Measurements from ENCODE around the gene NLGN4Y.

NLGN4Y gene

DNA sequence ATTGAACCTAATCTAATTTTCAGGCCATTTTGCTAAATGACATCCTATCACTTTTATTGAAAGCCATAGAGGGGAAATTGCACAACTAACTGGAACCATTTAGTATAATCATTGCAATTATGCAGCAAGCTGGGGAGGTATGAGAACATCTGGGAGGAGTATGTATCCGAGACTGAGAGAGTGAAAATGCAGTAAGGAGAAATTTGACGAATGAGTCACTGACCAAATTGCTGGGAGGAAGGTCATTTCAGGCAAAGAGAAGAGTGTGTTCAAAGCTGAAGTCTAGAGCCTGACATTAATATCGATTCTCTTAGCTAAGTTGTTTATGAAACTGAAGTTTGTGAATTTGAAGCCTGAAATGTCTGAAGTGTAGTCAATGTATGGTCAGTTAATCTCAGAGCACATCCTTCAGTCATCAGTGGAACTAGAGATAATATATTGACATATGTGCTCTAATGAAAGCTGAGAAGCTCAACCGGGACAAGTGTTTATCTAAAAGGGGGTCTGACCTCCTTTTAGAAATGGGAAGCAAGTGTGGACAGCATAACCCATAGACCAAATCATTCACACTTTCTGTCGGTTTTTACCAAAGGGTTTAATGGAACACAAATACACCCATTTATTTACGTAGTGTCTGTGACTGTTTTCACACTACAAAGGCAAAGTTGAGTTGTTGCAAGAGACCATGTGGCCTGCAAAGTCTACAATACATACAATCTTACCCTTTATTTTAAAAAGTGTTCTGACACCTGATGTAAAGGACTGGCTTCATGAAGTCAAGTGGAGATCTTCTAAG is 120.0 kb downstream of the NLGN4Y start:
- no peak for DNase-seq

DNA sequence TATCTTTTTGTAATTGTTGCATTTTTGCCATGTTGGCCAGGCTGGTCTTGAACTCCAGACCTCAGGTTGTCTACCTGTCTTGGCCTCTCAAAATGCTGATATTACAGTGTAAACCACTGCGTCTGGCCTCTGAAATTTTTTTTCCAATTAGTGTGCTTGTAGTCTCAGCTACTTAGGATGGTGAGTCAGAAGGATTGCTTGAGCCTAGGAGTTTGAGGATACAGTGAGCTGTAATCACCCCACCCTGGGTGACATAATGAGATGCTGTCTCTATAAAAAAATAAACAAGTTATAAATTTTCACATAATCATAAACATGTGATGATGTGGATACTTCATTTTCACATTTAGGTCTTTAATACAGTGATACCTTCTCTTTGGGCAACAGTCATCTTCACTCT is 154.9 kb downstream of the NLGN4Y start:
- no peak for DNase-seq

DNA sequence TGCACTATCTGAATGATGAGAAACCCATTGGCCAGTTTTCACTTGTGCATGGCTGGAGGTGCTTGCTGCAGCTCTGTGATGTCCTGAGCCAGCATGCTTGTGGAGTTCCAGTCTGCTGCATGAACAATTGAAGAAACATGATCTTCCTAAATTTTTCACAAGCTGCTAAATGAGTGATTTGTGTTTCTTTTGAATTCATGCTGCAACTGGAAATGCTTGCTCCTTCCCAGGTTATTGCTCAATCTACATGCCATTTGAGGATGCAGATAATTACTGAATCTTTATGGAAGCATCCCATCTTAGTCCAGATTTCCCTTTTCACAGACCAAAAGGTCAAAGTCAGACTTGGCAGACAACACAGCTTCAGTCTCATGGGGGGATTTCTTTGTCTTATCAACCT is 170.2 kb downstream of the NLGN4Y start:
- no peak for DNase-seq

DNA sequence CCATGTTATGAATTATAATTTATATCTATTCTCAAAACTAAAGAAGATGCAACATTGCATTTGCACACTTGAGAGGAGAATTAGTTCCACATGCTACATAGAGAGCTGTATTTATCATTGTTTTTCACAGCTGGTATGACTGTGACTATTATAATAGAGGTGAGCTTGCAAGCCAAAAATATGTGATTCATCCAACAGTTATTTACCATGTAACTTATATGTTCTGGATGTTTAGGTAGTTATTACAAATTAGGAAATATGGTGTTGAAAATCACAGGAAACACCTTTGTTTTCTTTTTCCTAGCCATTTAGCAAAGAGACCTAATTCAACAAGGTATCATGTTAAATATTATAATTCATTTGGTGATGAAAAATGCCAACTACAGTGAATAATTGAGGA is 183.8 kb downstream of the NLGN4Y start:
- DNase-seq: no peak

DNA sequence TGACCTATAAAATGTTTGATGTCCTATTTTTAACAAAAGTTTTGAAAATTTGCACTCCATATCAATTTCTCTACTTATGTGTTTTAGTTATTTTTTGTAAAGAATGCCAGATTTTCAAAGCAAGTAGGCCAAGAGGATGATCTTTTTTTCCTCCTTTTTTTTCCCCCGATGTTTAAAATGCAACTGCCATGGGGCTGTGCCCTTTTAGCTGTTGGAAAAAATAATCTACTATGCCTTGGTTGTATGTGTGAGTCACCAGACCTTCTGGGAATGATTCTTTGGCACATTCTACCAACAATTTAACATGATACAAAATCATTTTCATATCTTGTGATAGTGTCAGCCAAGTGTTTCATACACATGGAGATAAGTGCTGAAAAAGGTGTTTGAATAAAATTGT is 217.3 kb downstream of the NLGN4Y start:
- DNase-seq: no peak

DNA sequence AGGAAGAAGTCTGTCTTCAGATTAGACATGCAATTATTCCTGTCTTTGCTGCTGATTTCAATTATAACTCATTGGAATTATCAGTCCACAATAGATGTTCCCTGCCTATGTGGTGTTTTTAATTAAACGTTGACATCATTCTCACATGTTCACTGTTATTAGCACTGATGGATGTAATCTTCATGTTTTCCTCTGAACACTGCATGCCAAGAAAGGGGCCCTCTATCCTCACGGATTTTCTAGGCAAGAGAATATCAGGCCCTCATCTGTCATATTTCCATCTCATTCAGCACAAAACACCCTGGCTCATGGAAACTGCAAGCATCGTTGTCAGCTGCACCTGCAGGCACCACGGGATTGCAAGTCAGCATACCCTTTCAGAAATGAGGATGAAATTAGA is 224.0 kb downstream of the NLGN4Y start:
- DNase-seq: no peak

DNA sequence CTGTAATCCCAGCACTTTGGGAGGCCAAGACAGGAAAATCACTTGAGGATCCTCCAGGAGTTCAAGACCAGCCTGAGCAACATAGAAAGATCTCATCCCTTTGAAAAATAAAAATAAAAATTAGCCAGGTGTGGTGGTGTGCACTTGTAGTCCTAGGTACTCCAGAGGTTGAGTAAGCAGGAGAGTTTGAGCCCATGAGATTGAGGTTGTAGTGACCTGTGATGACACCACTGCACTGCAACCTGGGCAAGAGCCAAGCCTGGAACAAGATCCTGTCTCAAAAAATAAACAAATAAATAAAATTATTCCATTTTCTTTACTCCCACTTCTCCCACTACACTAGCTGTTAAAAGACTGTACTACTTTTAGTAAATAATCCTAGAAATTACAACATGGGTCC is 231.2 kb downstream of the NLGN4Y start:
- DNase-seq: no peak

DNA sequence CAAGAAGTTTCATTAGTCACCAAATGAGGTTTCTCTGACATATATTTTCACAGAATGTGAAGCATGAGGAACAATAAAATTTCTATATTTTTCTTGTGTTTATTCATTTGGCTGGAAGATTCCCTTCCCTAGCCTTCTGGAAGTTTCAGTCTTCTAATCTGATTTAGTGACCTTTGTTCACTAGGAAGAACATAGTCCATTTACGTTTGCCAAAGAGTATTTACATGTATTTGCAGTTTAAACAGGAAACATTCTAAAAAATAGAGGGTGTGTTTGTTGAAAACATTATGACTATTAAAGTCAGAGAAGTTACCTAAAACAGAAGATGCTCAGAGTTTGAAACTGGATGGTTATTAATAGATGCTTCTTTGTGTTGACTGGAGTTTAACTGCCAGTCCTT is 238.6 kb downstream of the NLGN4Y start:
- no peak for DNase-seq

DNA sequence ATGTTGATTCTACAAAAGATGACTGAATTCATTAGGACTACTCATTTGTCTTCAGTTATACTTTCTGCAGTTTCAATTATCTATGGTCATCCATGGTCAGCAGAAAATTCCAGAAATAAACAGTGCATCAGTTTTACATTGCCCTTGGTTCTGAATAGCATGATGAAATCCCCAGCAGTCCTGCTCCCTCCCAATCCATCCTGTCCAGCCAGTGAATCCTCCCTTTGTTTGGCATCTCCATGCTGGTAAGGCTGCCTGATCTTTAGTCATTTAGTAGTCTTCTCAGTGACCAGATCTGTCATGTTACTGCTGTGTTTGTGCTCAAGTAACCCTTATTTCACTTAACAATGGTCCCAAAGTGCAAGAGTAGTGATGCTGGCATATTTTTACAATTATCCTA is 239.3 kb downstream of the NLGN4Y start:
- no peak for DNase-seq

DNA sequence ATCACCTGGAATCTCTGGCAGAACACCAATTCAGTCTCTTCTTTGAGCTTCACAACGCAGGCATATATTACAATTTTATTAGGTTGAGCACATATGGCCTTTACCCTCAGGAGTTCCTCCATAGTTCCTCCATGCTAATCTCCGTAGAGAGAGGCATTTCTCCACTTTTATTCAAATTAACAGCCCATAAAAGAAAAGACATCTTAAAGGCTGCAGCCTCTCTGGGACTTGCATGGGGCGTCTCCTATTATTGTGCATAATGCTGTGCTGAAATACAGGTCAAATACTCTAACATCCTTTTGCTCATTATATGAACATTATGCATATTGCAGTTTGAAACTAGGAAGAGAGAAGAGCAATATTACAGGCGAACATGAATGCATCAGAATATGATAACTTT is 253.9 kb downstream of the NLGN4Y start:
- no peak for DNase-seq

DNA sequence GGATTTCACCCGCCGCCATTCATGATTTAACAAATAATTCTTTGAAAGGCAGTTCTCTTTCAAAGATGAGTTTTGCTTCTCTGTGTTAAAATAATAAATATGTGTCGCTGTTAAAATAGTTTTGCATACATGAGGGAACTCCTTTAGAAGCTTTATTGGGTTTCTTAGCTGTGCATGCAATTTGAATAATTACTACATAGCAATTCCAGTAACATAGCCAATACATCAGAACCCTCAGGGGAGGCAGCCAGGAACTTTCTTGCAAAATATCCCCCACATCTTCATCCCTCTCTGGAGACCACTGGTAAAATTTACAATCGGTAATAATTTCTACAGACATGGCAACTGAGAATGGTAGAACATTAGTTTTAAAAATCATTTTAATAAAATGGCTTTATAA is 268.8 kb downstream of the NLGN4Y start:
- no peak for DNase-seq

DNA sequence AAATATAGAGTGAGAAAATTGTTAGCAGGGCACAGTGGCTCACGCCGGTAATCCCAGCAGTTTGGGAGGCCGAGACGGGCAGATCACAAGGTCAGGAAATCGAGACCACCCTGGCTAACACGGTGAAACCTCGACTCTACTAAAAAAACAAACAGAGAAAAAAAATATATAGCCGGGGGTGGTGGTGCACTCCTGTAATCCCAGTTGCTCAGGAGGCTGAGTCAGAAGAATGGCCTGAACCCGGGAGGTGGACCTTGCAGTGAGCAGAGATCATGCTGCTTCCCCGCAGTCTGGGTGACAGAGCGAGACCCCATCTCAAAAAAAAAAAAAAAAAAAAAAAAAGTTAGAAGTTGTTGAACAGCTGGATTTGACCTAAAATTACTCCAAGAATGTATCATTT is 269.3 kb downstream of the NLGN4Y start:
- no peak for DNase-seq

DNA sequence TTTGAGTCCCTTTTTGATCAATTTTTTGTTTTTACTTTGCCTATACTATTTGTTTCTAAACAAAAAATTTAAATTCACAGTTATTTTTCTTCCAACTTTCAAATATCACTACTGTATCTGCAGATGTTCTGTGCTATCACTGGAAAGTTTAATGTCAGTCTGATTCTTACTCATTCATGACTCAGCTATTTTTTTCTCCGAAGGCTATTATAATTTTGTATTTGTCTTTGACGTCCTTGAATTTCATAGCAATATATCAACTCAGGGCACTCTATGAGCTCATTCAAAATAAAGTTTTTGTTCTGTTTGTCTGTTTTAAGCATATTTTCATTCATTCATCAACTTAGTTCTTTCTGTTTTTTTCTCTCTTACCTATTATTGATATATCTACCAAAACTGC is 273.7 kb downstream of the NLGN4Y start:
- no peak for DNase-seq

DNA sequence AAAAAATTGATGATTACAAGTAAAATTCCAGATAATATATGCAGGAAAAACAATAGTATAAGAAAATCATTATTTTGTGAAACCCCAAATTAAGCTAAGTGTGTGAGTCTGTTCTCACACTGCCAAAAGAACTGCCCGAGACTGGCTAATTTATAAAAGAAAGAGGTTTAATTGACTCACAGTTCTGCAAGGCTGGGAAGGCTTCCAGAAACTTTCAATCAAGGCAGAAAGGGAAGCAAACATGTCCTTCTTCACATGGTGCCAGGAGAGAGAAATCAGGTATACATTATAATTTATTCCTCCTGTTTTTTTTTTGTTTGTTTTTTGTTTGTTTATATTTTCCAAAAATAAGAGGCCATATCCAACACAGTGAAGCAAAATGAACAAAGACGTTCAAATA is 276.8 kb downstream of the NLGN4Y start:
- DNase-seq: no peak

DNA sequence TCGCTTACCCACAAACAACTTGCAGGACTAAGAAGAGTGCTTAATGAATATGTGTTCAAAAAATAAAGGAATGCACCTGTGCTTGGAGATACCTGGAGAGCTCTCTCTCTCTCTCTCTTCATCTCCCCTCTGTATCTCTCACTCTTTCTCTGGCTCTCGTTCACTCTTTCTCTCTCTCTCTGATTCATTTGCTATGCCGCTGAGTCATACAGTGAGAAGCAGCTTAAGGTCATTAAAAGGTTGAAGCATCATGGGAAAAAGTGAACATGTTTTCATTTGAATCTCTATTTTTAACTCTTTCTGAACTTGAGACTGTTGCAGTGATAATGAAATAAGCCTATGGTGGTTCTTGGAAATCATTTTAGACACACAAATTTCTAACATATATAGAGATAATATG is 277.8 kb downstream of the NLGN4Y start:
- no peak for DNase-seq

DNA sequence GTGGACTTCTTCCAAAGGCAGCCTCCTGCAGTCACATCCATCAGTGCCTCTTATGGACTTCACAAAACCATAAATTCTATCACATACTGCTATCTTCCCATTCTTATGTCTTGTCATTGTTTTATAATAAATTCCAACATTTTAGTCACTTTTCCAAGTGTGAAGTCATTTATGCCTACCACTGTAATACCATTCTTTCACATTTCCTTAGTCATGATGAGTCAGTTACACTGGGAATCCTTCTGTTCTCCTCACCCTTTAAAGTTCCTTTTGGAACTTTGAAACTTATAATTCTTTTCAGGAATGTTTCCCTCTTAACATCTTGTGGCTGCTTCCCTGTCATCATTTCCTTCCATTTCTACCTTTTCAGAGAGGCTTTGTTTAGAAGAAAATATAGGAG is 279.7 kb downstream of the NLGN4Y start:
- no peak for DNase-seq

DNA sequence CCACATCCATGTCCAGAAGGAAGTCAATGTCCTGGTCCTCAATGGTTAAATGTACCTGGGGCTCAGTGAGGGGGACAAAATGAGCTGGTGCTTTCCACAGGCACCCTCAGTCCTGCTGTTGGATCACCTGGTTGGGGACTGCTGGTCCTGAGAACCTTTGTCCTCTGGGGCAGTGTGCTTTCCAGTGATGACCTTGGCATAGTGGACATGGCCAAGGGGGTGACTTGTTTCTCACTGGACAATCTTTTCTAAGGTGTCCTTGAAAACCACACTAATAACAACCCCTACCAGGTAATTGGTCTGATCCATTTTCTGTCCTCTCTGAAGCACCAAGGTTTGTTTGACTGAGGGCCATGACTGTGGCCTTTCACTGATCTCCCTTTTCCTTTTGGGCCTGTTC is 294.1 kb downstream of the NLGN4Y start:
- no peak for DNase-seq

DNA sequence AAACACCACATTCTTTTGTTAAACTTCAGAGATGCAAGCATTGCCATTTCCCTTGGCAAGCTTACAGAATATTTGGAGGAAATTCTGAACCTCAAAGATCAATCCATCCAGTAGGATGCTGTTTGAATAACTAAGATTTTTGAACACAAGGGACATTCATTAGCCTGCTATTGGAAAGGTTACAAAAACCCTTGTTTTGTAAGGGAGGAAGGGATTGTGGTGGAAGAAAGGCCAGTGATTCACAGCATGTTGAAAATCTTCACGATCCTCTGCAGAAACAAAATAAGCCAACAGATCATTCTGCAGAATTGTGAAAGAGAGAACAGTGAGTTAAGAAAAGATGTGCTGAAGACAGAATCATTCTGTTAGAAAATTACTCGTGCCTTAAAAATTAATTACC is 297.9 kb downstream of the NLGN4Y start:
- no peak for DNase-seq

DNA sequence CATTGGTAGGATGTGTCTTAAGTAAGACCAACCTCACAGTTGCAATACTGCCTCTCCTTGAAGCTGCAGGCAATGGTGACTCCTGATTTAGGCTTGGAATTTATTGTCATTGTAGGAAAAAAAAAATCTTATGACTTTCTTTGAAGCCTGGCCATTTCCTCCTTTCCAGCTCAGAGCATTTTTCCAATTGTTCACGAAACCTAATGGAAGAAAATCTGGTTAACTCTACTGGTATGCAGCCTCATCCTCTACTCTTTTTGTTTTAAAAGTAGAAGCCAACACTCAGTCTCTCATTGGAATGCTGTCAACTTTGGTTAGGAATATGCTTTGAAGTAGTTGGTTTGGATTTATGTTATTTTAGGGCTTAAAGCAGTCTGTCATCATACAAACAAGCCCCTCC is 298.6 kb downstream of the NLGN4Y start:
- DNase-seq: no peak

DNA sequence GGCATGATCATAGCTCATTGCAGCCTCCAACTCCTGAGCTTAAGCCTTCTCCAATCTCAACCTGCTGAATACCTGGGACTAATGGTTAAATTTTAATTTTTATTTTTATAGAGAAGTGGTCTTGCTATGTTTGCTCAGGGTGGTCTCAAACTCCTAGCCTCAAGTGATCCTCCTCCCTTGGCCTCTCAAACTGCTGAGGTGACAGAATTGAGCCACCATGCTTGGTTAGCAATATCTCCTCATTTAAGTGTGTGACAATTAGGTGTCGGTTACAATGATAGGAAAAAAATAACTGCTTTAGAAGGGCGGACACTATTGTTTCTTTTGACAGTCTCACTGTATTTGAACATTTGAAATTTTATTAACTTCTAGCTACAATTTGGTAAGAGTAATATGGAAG is 300.3 kb downstream of the NLGN4Y start:
- no peak for DNase-seq

DNA sequence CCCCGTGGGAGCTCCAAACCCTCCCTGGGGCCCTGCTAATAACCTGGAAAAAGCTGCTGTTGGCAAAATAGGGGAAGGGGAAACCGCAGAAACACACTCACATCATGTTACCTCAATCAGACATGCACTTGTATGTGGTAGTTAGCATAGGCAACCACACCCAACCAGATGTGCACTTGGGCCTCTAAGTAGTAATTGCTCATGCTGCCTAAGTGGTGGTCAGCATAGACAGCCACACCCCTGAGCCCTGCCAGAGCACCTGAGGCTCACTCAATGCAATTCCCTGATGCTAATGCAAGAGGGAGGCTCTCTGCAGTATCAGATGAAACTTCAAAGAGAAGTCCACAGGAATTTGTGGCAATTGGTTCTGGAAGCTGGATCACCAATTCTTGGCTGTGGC is 301.4 kb downstream of the NLGN4Y start:
- no peak for DNase-seq

DNA sequence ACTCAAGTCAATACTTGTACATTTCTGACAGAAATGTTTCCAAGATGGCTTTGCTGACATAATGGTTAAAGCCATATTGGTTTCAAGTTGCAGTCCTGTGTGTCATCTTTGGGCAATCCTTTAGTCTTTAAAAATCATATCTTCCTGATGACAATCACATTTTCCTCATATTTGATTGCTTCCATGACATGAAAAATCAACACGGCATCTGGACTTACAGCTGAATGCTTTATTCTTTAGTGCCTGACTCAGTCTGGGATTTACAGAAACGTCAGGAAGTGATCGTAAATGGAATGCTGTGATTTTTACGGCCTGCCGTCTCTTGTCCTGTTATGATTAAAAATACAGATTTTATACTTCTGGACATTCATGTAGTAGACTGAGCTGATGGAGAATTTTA is 304.2 kb downstream of the NLGN4Y start:
- DNase-seq: no peak

DNA sequence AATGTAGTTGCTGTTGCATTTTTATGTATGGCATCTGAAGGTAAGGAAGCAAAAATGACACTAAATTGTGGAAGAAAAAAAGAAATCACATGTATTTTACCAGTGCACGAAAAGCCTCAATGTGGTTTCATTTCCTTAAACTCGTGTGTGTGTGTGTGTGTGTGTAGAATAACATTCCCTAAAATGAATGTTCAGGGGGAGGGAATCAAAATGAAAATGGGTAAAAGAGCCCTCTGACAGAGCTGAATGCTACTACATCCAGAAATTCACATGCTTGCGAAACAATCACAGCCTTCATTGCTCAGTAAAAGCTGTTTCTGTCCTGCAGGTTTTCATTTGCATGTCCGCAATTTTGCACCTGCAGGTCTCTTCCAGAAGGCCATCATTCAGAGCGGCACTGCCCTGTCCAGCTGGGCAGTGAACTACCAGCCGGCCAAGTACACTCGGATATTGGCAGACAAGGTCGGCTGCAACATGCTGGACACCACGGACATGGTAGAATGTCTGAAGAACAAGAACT is 305.1 kb downstream of the NLGN4Y start:
- no peak for DNase-seq

DNA sequence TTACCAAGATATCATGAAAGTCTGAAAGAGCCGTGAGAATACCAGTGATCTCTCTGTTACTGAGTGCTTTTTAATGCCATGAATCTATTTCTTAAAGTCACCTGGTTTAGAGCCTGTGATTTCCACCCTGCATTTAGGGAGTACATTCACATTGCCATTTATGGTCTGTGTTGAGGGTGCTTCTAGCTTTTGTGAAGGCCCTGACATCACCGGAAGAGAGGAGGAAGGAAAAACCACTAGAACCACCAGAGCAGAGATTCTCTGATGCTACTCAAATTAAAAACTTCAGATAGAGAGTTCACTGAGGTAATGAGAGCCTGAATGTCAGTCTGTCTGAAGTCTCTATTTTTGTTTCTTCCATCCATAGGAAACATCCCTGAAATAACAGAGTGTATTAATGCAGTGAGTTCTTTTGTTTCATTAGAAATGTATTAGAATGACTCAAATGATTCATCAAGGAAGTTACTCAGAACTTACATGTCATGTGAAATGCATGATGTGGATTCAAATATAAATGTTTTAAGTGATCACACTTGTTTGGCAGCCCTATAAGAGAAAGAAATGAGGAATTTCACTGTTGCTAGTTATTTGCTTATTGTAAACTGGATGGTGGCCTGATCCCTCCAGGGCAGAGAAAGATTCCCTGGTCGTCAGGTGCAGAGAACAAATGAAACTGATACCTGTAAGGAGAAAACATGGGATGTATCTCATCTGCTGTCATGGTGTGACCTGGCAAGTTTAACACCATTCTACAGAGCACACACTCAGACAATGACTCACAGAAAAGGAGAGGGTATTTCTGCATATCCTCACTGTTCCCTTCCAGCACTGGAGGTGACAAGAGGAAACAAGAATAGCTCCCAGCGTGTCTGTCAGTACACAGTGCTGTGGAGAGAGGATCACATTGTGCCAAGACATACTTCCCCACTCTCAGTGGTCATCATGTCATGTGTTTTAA is 310.1 kb downstream of the NLGN4Y start:
- no peak for DNase-seq
